ENCODE measurements around the gene SMARCC1.
A peak's percentile ranks its signal among the peaks of the same experiment; 100 is the strongest.

The SMARCC1 gene

DNA sequence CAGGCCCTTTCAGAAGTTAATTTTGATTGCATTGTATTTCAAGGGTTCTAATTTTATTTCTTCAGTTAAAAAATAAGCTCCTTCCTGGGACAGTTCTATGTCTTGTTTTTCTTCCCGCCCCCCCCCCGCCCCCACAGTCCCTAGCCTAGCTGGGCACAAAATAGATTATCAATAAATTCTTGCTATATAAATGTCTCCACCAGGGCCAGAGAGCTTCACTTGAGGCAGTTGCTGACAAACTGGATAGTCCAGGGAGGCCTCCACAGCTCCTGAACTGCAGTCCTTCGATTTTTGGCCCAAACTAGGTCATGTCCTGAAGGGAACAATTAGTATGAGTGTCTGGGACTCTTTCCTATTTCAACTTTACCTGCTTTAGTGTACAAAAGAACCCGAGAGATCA, 193.1 kb downstream of the SMARCC1 start:
- no peak for DNase-seq (ENCODE audit: low read depth in 2 of 2)

DNA sequence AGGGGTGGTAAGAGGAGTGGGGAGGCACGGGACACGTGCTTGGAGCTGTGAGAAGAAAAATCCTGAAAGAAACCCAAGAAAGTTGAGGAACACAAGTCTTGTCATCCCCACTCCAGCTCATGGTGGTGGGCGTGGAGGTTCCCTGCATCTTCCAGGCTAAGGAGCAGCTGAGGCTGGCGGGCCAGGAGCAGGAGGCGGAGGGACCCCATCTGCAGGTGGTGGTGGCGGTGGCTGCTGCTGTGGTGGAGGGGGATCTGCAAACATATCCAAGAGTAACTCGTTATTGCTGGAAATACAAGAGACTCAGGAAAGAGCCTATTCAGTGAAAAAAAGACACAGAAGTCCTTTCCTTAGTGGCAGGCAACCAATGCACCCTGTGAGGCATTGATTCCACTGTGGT, 193.6 kb downstream of the SMARCC1 start:
- no peak for DNase-seq (ENCODE audit: low read depth in 2 of 2)

DNA sequence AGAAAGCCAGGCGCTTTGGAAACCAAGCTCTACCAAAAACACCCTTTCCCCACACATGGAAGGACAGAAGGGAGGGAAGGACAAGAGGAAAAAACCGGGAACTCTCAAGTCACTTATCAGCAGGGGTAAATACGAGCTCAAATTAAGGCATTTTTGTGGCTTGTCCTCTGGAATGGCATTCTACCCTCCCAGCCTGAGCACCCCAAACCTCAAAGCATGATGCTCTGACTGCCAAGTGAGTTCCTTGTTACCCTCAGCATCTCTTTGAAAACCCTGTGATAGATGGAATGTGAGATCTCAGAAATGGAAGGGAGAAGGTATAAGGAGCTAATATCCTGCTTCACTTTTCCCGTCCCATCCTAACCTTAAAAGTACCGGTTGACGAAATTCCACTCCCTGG, 194.9 kb downstream of the SMARCC1 start:
- DNase-seq (ENCODE audit: low read depth in 2 of 2), result no peak

DNA sequence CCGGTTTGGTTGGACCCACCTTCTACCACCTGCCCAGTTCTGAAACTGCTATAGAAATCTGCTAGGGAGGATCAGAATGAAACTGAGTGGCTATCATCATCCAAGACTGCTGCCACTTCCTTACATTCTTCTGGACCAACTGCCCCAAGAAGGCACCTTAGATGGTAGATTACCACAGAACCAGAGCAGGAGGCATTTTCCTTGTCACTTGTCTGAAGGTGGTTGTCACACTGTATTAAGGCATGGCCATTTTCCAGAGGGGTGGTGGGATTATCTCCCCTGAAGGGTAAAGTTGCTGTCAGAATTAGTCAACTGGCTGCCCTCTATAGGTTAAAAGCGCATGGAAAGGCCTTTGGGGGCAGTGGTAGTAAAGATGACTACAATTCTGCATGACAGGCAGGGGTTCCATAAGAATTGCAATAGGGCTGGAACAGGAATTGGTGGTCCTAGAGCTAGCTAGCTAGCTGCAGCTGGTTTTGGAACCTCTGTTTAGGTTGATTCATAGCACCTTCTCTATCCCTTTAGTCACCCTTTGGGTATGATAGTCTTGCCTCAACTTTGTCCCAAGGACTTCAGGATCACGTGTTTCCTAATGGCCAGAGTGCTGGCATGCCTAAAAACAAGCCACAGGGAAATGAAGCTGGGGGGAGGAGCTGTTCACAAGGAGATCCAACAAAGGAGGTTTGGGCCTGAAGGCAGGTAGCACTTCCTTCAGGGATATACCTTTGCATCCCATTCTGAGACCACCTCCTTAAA, 198.2 kb downstream of the SMARCC1 start:
- DNase-seq (ENCODE audit: low read depth in 2 of 2), result no peak

DNA sequence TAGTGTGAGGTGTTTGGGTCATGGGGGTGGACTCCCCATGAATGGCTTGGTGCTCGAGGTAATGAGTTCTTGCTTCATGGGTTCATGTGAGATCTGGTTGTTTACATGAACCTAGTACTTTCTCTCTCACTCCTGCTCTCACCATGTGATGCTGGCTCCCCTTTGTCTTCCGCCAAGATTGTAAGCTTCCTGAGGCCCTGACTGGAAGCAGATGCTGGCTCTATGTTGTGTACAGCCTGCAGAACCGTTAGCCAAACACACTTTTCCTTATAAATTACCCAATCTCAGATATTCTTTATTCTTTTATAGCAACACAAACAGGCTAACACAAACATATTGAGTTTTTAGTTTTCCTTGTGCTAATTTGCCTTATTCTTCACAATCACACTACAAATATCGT, 199.9 kb downstream of the SMARCC1 start:
- no peak for DNase-seq (ENCODE audit: low read depth in 2 of 2)

DNA sequence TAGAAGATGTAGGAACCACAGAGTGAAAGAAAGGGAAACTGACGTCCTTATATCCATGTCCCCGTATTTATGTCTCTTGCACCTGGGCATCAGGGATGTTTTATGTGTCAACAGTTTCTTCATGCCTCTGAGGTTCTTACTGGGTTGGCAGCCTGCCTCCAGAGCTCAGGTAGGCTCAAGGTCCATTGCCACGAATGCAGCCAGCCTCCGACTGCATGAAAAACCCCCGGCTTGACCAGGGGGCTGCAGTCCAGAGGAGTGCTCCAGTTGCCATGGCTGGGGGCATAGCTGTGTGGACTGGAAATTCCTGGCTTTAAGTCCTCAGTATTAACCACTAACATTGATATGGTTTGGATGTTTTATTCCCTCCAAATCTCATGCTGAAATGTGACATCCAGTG, 200.3 kb downstream of the SMARCC1 start:
- DNase-seq (ENCODE audit: low read depth in 2 of 2), result no peak

DNA sequence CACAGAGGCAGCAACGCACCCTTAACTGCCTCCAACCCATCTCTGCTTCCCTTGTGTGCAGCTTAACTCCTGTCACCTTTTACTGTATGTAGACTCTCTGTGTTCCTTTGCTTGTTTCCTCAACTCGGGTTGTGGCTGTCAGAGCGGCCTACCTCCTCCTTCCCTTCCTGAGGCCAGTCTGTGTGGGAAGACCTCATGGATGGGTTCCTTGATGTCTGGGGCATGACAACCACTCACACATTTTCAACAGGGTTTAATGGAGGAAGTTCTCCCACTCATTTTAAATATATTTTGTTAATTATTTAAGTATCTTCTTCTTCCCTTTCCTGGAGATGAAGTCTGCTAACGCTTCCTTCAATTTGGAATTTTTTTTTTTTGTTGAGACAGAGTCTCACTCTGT, 201.2 kb downstream of the SMARCC1 start:
- no peak for DNase-seq (ENCODE audit: low read depth in 2 of 2)

DNA sequence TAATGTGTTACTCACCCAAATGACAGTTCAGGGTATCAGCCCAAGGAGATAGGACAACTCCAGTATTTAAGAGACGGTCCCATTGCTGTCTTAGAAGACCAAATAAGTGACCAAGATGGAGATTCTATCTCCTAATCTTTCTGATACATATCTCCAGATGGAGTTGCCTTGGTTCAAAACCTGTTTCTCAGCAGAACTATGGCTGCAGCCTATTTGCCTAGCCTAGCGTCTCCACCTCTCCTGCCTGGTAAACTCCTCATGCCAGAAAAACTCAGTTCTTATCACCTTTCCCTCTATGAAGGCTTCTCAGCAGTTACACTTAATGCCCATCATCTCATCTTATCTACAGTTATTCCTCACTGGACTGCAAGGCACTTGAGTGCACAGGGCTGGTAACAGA, 201.8 kb downstream of the SMARCC1 start:
- DNase-seq (ENCODE audit: low read depth in 2 of 2), result no peak

DNA sequence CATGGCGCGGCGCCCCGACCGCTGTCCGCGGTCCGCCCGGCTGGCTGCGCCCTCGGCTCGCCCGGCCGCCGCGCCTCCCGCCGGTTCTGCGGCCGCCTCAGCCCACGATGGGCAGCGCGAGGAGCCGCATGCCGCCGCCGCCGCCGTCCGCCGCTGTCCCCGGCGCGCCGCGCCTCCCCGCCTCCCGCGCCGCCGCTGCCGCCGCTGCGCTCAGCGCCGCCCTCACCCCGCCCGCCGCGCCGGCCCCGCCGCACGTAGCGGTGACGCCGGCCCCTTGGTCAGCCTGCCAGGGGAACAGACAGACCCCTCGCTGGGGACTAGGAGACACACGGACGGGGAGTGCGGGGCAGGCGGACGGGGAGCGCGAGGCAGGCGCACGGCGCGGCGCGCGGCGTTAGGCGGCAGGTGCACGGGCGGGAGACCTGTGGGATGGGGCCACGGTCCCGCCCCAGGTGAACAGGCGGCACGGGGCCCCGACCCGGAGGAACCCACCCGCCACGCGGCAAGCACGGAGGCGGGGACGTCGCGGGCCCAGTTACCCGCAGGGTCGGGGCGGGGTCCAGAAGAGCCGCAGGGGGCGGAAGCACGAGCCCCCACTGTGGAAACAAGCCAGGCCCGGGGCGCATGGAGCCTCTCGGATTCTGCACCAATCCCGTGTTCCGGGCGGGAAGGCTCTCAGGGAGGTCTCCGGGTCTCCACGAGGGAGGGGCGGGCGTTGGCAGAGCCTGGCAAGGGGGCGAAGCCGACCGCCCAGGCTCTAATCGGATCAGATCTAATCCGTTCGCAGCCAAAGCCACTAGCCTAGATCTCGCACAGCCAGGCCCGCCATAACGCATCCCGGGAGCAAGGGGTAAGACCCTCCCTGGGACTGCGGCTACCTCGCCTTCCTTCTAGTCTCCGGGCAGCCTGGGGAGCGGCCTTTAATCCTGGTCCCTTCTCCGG, 202.7 kb downstream of the SMARCC1 start, which contains the start of gene CSPG5:
Gene CSPG5, minus strand, starts transcription at position 175 of the 942 bp plus-strand sequence. Its CDS starts 172 bp downstream, at position 3.
- peak in 1 of 2 donors; percentile 33 for DNase-seq (ENCODE audit: low read depth in 2 of 2)

DNA sequence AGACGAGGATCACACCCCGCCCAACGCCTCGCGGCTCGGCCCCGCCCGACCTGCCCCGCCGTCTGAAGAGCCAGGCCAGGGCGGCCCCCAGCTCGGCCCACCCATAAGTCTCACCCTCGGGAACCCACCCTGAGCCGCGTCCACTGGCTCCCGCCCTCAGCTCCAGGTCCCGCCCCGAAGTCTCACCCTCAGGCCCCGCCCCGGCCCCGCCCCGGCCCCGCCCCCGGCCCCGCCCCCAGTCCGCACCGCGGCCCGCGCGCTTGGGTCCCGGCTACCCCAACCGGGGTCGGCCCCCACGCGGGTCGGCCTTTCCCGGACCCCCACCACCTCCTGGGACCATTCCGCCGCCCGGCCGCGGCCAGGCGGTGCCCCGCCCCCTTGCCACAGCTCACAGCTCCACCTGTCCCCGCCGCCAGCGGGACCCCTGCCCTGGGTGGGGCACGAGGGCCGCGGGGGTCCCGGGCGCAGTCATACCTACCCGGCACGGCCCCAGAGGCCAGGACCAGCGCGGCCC, 203.5 kb downstream of the SMARCC1 start:
- DNase-seq (ENCODE audit: low read depth in 2 of 2), result peak; percentile 14 to 26

DNA sequence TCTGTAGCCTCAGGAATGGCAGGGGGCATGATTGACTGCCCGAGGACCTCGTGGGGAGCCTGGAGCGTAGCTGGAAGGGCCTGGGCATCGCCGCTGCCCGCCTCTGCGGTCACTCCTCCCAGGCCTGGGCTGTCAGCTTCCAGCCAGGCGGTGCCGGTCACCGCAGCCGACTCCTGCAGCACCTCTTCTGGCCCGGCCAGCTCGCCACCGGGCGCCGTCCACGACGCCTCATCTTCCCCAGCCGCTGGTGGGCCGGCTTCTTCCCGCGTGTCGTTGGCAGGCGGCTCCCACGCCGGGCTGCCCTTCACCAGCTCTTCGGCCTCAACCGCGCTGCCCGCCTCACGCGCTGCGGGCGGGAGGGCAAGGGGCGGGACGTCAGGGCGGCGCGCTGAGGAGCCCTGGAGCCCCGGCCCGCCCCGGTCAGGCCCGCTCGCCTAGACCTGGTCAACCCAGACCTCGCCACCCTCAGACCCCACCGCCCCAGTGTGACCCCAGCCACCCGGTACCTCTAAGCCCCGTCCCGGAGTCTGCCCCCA, 204.0 kb downstream of the SMARCC1 start:
- no peak for DNase-seq (ENCODE audit: low read depth in 2 of 2)

DNA sequence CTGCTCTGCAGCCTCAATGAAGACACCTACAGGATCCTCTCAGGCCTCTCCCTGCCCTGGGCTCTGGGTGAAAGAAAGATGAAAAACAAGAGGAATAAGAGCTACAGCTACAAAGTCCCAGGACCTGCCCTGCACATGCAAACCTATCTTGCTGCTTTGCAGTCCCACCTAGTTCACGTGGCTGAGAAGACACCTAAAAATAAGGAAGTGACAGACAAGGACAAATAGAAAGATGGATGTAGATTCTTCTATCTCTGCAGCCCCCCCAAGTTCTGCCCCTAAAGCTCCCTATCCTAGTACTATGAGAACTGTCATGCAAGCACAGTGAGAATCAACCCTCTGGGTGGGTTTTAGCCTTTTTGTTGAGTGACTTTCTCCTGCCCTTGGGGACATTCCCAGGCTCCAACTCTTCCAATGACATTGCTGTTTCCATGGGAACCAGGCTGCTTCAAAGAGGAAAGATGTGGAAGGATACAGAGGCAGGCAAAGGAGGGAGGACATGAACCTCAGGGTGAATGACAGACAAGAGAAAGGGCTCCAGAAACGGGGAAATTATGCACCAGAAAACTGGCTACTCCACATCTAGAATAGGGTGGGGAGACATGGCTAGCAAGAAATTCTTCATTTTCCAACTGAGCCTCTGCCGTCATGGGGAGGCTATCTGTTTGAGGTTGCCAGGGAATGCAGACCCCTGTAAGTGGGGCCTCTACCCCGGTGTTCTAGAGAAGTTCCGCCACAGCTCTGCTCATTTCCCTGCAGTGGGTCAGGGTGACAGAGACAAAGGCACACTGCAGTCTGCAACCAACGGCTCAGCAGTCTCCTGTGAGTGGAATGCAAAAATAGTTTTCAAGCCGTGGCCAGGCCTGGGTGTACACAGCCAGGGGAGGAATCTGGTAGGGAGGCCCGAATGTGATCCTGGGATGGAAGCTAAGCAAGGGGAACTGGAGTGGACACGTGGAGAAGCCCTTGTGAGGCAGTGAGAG, 208.2 kb downstream of the SMARCC1 start:
- no peak for DNase-seq (ENCODE audit: low read depth in 2 of 2)

DNA sequence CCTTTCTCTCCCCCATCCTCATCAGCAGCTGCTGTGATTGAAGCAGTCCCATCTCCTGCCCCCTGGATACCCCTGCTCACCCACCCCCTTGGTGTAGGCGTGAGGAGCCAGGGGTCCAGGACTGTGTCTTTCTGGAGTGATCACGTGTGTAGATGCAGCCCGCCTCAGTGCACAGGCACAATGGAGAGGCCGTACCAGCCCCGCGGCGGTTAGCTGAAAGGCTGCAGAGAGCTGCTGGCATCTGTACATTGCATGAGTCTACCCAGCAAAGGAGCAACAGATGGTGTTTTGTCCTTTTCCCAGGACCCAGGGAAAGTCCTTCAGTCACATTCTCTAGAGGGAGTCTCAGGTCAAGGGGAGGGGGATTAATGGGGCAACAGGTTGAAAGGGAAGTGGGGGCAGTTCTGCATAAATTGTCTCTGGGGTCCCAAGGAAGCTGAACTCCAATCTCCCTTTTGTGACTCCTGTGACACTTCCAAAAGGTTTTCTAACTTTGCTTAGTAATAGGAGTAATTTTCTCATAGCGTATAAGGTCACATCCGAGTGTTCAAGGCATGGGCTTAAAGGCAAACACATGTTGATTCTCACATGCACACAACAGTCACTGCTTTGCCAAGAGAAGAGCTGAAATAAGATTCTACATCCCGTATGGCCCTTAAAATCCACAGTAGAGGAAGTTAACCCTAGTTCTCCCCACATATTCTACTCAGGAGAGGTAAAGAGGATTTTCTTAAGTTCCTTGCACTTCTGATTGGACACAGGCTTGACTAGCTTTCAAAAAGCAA, 210.1 kb downstream of the SMARCC1 start:
- DNase-seq (ENCODE audit: low read depth in 2 of 2), result no peak

DNA sequence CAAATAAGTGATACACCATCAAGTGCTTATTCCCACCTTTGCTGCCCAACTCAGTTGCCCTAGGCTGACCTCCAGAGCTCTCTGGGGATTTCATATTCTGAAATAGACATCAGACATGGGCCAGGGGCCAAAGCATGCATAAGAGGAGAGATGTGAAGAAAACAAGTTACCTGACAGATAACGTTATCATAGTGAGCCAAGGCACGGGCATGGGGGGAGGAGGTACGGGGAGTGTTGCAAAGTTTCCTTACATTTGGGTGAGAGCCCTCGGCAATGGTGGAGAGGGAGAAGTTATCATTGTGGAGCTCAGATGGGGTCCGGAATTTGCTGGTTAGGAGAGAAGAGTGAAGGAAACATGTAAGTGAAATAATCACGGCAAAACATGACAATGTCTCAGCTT, 212.8 kb downstream of the SMARCC1 start:
- no peak for DNase-seq (ENCODE audit: low read depth in 2 of 2)

DNA sequence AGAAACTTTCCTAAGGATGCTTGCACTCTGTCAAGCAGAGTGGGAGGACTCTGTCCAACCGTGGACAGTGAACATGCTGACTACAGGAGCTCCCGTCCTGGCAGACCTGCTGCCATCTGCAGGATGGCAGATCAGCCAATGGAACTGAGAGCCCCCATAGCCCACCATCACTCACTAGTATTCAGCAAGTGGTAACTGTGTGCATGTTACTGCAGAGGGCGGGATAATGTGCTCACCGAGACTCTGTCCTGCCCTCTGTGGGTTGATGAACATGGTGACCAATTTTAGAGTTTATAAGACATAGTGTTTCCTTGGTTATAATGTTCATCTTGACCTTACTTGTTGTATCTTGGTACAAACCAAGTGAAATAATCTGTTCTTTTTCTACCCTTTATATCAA, 214.5 kb downstream of the SMARCC1 start:
- DNase-seq (ENCODE audit: low read depth in 2 of 2), result no peak

DNA sequence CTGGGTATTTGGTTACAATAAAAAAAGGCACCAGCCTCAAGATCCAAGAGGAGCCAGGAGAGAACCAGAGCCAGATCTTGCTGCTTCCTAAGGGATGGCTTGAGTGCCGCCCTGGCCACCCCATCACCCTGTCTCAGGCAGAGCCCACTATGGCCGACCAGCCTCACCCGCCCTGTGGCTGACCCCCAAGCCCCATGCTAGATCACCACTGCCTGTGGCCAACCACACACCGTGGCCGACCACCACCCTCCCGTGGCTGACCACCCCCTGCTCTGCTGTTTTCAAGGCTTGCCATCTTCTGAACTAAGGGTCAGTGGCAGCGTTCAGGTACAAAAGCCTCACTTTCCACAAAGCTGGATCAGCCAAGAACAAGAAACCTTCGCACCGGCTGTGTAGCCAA, 215.0 kb downstream of the SMARCC1 start:
- DNase-seq (ENCODE audit: low read depth in 2 of 2), result no peak

DNA sequence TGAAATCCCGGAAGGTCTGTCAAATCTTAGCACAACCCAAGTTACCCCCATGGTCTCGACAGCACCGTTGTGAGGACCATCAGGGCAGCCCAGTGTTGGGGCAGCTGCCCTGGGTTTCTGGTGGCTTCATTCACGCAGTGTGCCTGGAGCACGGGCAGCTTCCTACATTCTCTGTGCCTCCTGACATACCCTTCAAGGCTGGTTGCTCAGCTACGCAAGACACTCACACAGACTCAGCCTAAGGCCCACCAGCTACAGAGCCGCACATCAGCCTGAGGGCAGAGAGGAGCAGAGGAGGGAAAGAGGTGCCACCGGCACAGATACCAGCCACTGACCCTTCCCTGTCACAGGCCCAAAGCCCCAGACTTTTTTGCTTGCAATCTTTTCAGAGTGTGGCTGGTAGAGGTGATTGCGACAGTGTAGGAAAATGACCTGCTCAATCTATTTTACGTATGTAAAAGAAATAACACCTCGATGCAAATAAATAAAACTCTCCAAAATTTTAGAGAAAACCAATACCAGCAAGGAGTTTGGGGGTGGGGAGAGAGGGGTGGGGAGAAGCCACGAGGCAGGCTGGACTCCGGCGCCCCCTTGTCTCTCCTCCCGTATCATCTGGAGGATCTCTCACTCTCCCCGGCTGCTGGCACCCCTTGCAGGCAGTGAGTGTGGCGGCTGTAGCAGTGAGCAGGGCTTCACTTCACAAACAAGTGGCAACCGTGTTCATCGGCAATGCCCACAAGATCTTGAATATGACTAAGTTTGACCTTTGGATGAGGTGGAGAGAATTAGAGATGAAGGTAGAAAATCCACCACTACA, 215.8 kb downstream of the SMARCC1 start:
- no peak for DNase-seq (ENCODE audit: low read depth in 2 of 2)

DNA sequence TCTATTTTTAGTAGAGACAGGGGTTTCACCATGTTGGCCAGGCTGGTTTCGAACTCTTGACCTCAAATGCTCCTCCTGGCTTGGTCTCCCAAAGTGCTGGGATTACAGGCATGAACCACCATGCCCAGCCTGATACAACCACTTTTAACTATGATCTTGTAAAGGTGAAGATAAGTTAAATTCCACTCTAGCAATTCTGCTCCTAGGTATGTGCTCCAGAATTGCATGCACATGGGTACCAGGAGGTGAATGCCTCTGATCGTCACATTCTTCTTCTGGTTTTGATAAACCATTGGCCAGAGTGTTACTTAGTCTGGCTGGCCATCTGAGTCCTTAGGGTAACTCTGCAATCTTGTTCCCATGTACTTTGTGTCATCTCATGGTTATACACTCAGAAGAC, 225.3 kb downstream of the SMARCC1 start:
- no peak for DNase-seq (ENCODE audit: low read depth in 2 of 2)

DNA sequence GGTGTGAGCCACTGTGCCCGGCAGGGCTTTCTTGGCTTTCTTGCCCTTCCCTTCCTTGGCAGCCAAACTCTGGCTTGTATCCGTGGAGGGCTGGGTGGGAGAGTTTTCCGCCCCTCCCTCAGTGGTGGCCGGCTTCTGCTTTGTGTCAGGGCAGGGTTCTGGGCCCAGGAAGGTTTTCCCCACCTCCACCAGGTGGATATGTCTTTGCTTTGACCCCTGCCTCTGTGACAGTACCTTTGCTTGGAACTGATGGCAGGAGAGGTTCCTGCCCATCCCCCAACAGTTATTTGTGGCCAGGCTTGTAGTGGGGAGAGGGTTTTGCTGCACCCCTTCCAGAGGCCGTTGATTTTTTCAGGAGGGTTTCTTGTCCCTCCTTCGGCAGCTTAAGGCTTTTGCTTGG, 227.4 kb downstream of the SMARCC1 start:
- DNase-seq (ENCODE audit: low read depth in 2 of 2), result no peak

Data from stimulated activated CD4-positive, alpha-beta T cell treated with anti-CD3 and anti-CD28 coated beads, Interleukin-1b, Interleukin-23, amount 100 ng/mL, for 4 hours (primary cell).